Measurements from ENCODE around the gene ZNF222.

Gene ZNF222

DNA sequence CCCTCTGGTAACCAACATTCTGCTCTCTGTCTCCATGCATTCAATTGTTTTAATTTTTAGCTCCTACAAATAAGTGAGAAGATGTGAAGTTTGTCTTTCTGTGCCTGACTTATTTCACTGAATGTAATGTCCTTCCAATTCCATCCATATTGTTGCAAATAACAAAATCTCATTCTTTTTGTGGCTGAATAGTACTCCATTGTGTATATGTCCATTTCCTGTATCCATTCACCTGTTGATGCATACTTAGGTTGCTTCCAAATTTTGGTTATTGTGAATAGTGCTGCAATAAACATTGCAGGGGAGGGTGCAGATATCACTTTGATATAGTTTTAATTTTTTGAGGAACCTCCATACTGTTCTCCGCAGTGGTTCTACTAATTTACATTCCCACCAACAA is 44.2 kb downstream of the ZNF222 start:
- TF ChIP-seq, protein P1, sequence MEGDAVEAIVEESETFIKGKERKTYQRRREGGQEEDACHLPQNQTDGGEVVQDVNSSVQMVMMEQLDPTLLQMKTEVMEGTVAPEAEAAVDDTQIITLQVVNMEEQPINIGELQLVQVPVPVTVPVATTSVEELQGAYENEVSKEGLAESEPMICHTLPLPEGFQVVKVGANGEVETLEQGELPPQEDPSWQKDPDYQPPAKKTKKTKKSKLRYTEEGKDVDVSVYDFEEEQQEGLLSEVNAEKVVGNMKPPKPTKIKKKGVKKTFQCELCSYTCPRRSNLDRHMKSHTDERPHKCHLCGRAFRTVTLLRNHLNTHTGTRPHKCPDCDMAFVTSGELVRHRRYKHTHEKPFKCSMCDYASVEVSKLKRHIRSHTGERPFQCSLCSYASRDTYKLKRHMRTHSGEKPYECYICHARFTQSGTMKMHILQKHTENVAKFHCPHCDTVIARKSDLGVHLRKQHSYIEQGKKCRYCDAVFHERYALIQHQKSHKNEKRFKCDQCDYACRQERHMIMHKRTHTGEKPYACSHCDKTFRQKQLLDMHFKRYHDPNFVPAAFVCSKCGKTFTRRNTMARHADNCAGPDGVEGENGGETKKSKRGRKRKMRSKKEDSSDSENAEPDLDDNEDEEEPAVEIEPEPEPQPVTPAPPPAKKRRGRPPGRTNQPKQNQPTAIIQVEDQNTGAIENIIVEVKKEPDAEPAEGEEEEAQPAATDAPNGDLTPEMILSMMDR (conservative IDR thresholded peaks at IDR 0.05; ENCODE audit: low read depth, low read length): no peak
- DNase-seq (ENCODE audit: low read depth): no peak
- no peak overlapping the region for H3K4me3 ChIP-seq (ENCODE audit: low read depth, low read length)

DNA sequence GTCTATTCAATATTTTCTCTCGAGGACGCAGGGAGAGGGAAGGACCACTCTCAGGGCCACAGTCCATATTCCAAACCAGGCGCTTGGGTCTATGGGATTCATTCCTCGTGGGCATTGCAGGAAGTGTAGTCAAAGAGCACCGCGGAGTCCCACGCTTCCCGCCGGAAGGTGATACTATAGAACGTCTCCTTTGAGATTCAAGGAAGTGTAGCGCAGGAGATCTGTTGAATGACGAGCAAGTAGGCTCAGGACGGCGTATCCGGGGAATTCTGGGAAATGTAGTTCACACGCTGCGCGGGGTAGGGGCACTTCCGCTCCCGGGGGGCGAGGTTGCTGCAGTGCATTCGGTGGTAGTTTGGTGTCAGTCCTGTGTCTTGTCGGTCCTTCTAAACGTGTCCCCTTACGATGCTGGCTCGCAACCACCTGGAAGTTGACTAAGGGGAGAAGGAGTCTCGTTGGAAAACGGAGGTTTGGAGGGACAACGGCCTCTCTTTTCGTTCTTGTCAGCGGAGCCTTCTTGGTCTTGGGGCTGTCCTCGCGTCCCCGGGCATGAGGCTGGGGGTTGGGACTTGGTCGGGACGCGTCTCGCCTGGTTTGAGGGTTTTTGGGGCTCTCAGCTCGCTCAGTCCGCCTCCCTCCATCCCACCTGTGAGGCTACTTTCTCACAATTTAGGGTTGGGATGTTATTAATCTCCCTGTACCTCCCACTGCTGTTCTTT is 46.8 kb downstream of the ZNF222 start, which contains the start of gene ZNF284:
Gene ZNF284, plus strand, starts transcription at position 336 of the 719 bp plus-strand sequence. CDS start 4,231 bp downstream, outside the sequence.
- peak; percentile 84 for DNase-seq (ENCODE audit: low read depth)
- TF ChIP-seq, protein P1 (conservative IDR thresholded peaks at IDR 0.05; ENCODE audit: low read depth, low read length): no peak
- H3K4me3 ChIP-seq (ENCODE audit: low read depth, low read length): peak within 1 kb of the TSS; percentile 83

DNA sequence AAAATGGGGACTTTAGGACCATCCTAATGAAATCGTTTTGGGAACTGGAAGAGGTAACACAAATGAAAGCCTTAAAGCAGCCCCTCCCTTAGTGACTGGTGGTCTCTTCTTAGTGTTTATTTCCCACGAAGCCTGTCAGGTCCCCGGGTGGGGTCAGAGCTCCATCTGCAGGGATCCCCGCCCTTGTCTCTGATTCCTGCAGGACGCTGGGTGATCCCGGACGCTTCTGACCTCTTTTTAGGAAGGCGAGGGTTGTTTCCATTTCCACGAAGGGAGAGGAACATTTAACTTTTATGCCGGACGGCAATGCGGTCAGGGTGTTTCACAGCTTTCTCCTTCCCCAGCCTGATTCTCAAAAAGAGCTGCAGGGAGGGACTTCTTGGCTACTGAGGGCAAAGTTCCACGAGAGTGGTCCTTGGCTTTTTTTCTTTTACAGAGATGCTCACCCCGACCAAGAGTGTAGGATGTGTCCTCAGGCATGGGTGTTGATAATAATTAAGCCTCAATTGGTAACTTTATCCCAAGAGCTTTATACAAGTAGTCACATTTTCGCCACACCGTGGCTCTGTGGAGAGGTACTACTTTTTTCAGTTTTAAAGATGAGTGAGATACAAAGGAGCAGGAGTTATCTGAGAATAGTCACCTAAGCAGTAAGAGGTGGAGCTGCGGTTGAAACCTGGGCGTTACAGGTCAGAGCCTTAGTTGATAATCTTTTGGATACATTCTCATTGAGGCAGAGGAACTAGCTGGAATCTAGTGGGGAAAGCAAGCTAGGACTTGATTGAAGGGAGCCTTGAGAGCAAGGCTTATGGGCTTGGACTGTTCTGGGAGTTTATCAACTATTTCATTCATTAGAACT is 47.6 kb downstream of the ZNF222 start:
- TF ChIP-seq, protein P1 (conservative IDR thresholded peaks at IDR 0.05; ENCODE audit: low read depth, low read length): no peak
- peak; percentile 9 for DNase-seq (ENCODE audit: low read depth)
- H3K4me3 ChIP-seq (ENCODE audit: low read depth, low read length): peak overlapping the region; percentile 83

DNA sequence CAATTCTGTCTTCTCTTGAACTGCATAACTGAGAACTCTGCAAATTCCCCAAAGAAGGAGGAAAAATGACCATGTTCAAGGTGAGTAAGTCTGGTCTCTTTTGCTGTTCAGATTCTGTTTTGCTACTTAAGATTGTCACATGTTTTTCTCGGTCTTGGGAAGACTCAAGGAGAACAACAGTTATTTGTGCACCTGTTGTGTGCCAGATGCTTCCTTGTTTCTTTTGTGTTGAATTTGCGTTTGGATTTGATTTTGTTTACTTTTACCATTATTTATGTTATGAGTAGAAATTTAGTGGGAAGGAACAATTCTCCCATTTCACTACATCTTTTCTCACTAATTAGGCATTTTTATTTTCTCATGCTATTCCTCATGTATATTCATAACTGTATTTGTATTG is 51.1 kb downstream of the ZNF222 start:
- H3K4me3 ChIP-seq (ENCODE audit: low read depth, low read length): no peak overlapping the region
- TF ChIP-seq, protein P1 (conservative IDR thresholded peaks at IDR 0.05; ENCODE audit: low read depth, low read length): no peak
- DNase-seq (ENCODE audit: low read depth): no peak

All from choroid plexus epithelial cell (primary cell).